Measurements from ENCODE around the gene DDX24. TPM values are rescaled to one million over a fixed set of nuclear protein-coding genes. Genes with fewer than 3 reads are reported as not detected.

Gene DDX24
- total RNA-seq, 1 donor from 2014 or later, result 151 TPM

DNA sequence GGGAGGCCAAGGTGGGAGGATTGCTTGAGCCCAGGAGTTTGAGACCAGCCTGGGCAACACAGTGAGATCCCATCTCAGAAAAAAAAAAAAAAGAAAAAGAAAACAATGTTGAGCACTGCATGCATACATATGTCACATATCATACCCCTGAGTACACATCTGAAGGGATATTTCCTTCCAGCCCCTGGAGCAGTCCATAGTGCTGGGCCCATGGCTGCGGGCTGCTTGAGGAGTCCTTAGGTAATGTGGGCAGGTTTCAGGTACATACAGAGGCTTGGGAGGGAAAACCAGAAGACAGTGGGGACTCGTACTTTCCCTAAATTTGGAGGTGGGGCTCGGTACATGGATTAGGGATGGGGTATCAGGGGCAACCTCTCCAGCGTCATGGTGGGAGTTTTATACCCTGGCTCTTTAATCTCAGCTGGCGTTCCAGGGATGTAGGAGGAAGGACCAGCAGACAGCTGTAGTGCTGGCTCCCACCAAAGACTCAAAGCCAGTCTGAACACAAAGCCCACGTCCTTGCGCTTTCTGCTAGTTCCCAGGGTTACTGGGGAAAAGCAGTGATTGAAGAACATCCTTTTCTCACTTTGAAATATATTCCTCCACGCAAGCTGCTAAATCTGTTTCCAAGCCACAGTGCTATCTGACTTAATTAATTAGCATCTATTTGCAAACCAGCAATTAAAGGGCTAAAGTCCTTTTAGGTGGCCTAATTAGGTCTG lies 49.7 kb downstream of the DDX24 start:
- no peaks in the 10 kb centered on the region for H3K4me1 Mint-ChIP-seq
- no peak overlapping the region for H3K4me3 Mint-ChIP-seq
- H3K27ac Mint-ChIP-seq, result no peak overlapping the region
- no peaks in the 10 kb centered on the region for H3K9me3 Mint-ChIP-seq
- H3K27me3 Mint-ChIP-seq (ENCODE audit: low read depth), result no peaks in the 10 kb centered on the region
- DNase-seq (ENCODE audit: low spot score in 2 of 2, unreplicated experiment in 2 of 2), result no peak
- TF ChIP-seq CTCF (IDR thresholded peaks at IDR 0.05; ENCODE audit: unreplicated experiment), result no peak
- no peaks in the 10 kb centered on the region for H3K36me3 Mint-ChIP-seq

DNA sequence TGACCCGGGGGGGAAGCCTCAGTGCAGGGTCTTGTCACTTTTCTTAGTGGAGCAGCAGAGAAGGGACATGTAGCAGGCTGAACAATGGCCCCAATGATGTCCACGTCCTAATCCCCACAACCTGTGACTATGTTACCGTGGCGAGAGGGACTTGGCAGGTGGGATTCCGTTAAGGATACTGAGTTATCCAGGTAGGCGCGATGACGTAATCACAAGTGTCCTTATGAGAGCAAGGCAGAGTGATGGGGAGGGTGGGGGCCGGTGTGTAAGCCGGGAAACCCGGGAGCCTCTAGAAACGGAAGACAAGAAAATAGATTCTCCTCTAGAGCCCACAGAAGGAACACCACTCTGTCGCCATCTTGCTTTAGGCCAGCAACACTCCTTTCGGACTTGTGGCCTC lies 50.4 kb downstream of the DDX24 start:
- DNase-seq (ENCODE audit: low spot score in 2 of 2, unreplicated experiment in 2 of 2), result no peak
- Mint-ChIP-seq H3K4me1 (peaks cover 3% of the 10 kb centered on the region), H3K27ac (no peak overlapping the region), H3K36me3 (no peaks in the 10 kb centered on the region), H3K4me3 (no peak overlapping the region), H3K9me3 (no peaks in the 10 kb centered on the region), H3K27me3 (ENCODE audit: low read depth) (no peaks in the 10 kb centered on the region)
- TF ChIP-seq CTCF (IDR thresholded peaks at IDR 0.05; ENCODE audit: unreplicated experiment), result no peak

DNA sequence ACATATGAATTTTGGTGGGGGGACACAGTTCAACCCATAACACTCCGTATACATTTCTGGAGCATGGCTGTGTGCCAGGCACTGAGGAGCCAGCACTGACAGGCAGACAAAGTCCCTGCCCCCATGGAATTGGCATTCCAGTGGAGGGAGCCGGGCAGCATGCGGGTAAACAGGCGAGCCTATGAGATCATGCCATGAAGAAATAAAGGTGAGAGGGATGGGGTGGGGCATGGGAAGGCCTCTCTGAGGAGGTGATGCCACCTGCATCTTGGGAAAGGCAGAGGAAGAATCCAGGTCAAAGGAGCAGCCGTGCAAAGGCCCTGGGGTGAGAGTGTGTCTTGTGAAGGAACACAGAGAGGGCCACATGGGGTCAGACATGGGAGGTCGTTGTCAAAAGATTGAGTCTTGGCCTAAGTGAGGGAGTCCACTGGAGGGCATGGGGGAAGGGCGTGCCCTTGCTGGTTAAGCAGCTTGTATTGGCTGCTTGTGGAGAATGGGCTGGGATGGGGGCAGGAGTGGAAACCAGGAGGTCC lies 51.3 kb downstream of the DDX24 start:
- no peak for DNase-seq (ENCODE audit: low spot score in 2 of 2, unreplicated experiment in 2 of 2)
- Mint-ChIP-seq H3K4me3 (no peak overlapping the region), H3K27me3 (ENCODE audit: low read depth) (no peaks in the 10 kb centered on the region), H3K9me3 (no peaks in the 10 kb centered on the region), H3K4me1 (peaks cover 3% of the 10 kb centered on the region), H3K36me3 (no peaks in the 10 kb centered on the region), H3K27ac (no peak overlapping the region)
- no peak for TF ChIP-seq CTCF (IDR thresholded peaks at IDR 0.05; ENCODE audit: unreplicated experiment)

DNA sequence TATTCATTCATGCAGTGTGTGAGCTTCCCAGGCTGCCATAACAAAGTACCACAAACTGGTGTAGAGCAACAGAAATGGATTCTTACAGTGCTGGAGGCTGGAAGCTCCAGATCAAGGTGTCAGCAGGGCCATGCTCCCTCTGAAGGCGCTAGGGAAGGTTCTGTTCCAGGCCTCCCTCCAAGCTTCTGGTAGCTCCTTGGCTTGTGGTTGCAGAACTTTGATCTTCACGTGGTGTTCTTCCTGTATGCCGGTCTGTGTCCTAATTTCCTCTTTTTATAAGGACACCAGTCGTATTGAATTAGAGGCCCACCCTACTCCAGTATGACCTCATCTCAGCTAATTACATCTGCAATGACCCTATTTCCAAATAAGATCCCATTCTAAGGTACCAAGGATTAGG lies 51.7 kb downstream of the DDX24 start:
- DNase-seq (ENCODE audit: low spot score in 2 of 2, unreplicated experiment in 2 of 2), result no peak
- Mint-ChIP-seq H3K9me3 (no peaks in the 10 kb centered on the region), H3K4me3 (no peak overlapping the region), H3K27ac (no peak overlapping the region), H3K36me3 (no peaks in the 10 kb centered on the region), H3K27me3 (ENCODE audit: low read depth) (no peaks in the 10 kb centered on the region), H3K4me1 (peaks cover 3% of the 10 kb centered on the region)
- no peak for TF ChIP-seq CTCF (IDR thresholded peaks at IDR 0.05; ENCODE audit: unreplicated experiment)

- Mint-ChIP-seq H3K27me3 (ENCODE audit: low read depth) (no peaks in the 10 kb centered on the region), H3K4me3 (peak overlapping the region; percentile 57), H3K9me3 (no peaks in the 10 kb centered on the region), H3K27ac (no peak overlapping the region), H3K36me3 (no peaks in the 10 kb centered on the region), H3K4me1 (peaks cover 3% of the 10 kb centered on the region)
- no peak for DNase-seq (ENCODE audit: low spot score in 2 of 2, unreplicated experiment in 2 of 2)
- TF ChIP-seq CTCF (IDR thresholded peaks at IDR 0.05; ENCODE audit: unreplicated experiment), result no peak
Observed at GRCh38 chr14:94028450-94028826, 52.6 kb downstream of the DDX24 start.

Data from mesothelial cell of epicardium (in vitro differentiated cells).